Measurements from ENCODE around the gene IL24.

IL24 gene

DNA sequence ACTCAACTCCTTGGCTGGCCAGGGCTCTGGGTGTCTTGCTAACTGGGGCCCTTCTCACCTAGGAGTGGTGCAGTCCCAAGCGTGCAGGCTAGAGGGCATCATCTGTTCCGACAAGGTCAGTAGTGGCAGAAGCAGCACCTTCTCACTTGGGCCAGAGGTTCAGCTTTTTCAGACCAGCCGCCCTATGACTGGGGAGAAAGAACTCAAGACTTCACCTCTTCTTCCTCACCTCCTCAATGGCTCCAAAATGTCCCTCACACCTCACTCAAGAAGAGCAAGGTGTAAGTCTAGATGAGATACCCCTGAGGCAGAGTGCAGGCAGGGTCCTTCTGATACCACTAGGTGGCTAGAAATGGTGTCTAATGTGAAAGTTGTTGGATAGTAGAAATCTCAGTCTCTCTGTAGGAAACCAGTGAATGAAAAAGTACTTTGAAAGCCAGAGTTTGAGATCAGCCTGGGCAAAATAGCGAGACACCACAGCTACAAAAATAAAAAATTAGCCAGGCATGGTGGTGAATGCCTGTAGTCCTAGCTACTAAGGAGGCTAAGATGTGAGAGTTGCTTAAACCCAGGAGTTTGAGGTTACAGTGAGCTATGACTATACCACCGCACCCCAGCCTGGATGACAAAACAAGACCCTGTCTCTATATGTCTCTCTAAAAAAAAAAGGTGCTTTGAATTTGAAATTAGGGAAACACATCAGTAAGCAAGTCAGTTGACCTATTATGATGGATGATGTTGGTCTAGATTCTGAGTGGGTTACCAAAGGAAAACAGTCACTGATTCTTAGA is 40.4 kb upstream of the IL24 start:
- no peak for TF ChIP-seq POLR2AphosphoS5 (IDR thresholded peaks at IDR 0.05; ENCODE audit: borderline replicate concordance, low read depth, low read length)
- TF ChIP-seq FOXP2 (optimal IDR thresholded peaks at IDR 0.05; ENCODE audit: control extremely low read depth, extremely low read length, insufficient read depth) = no peak
- no peak for TF ChIP-seq EZH2 (IDR thresholded peaks at IDR 0.05)
- Histone ChIP-seq H3K27ac (no peak overlapping the region), H3K4me3 (no peak overlapping the region), H3K36me3 (ENCODE audit: insufficient read depth, low read length) (no peaks in the 10 kb centered on the region), H3K9ac (ENCODE audit: insufficient read length) (no peak overlapping the region), H3K9me3 (ENCODE audit: low read depth, low read length) (no peaks in the 10 kb centered on the region)
- DNase-seq (ENCODE audit: low read depth, low spot score) = no peak

DNA sequence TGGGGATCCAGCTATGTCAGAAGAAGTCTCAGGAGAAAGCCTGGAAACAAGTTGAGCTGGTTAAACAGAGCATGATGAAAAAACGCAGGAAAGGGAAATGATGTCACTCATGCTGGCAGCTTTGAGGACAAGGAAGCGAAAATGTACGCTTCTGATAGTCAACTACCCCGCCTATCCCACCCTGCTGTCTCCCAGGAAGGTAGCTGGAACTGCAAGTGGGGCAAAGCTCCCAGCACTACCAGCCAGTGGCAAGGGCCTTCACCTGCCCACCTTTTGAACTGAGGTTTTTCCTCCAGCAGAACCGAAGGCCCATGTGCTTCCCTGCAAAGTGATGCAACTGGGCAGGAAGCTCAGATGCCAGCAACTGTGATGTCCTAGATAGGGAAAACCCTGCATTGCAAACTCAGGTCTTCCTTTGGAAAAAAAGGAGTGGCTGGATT is 38.1 kb upstream of the IL24 start:
- H3K27ac ChIP-seq = no peak overlapping the region
- no peak for TF ChIP-seq POLR2AphosphoS5 (IDR thresholded peaks at IDR 0.05; ENCODE audit: borderline replicate concordance, low read depth, low read length)
- no peak for TF ChIP-seq EZH2 (IDR thresholded peaks at IDR 0.05)
- no peak for TF ChIP-seq FOXP2 (optimal IDR thresholded peaks at IDR 0.05; ENCODE audit: control extremely low read depth, extremely low read length, insufficient read depth)
- DNase-seq (ENCODE audit: low read depth, low spot score) = no peak

DNA sequence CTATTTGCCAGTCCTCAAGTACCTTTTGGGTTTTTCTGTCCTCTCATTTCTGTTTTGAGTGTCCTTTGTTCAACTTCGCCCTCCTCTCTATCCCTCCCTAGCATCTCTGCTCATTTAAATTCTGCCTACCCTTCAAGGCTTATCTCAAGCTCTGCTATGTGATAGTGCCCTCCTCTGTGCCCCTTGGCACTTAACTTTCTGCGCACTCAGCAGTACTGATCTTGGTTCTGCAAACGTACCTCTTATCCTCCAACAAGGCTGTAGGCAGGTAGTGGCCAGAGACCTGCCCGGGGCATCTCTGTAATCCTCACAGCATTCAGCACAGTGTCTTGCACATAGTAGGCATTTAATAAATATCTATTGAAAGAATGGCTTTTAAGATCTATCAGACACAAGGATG is 37.1 kb upstream of the IL24 start:
- no peak overlapping the region for H3K27ac ChIP-seq
- no peak for DNase-seq (ENCODE audit: low read depth, low spot score)
- H3K36me3 ChIP-seq (ENCODE audit: insufficient read depth, low read length) = no peaks in the 10 kb centered on the region
- no peaks in the 10 kb centered on the region for H3K9me3 ChIP-seq (ENCODE audit: low read depth, low read length)
- H3K4me3 ChIP-seq = no peak overlapping the region
- TF ChIP-seq EZH2 (IDR thresholded peaks at IDR 0.05) (no peak), FOXP2 (optimal IDR thresholded peaks at IDR 0.05; ENCODE audit: control extremely low read depth, extremely low read length, insufficient read depth) (no peak), POLR2AphosphoS5 (IDR thresholded peaks at IDR 0.05; ENCODE audit: borderline replicate concordance, low read depth, low read length) (no peak)
- no peak overlapping the region for H3K9ac ChIP-seq (ENCODE audit: insufficient read length)

More for the DNA sequence above, 38.1 kb upstream of the IL24 start:
- Histone ChIP-seq H3K4me3 (no peak overlapping the region), H3K36me3 (ENCODE audit: insufficient read depth, low read length) (no peaks in the 10 kb centered on the region), H3K9me3 (ENCODE audit: low read depth, low read length) (no peaks in the 10 kb centered on the region), H3K9ac (ENCODE audit: insufficient read length) (no peak overlapping the region)

DNA sequence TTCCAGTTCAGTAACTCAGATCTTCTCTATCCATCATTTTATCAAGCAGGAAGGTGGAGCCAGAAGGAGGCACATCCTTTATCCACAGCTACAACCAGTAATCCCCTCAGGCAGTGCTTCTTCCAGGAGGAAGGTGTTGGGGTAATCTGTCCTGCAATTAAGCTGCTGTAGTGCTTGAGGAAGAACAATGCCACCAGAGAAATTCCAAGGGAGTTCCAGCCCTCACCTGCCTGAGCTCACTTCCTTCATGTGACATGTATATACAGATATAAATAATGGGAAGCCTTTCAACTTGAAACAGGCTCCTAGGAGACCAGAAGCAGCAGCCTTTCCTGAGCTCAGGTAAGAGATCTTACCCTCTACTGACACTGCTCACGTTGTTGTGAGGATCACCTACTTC is 34.0 kb upstream of the IL24 start:
- Histone ChIP-seq H3K9me3 (ENCODE audit: low read depth, low read length) (no peaks in the 10 kb centered on the region), H3K4me3 (no peak overlapping the region), H3K27ac (no peak overlapping the region), H3K9ac (ENCODE audit: insufficient read length) (no peak overlapping the region), H3K36me3 (ENCODE audit: insufficient read depth, low read length) (no peaks in the 10 kb centered on the region)
- no peak for TF ChIP-seq FOXP2 (optimal IDR thresholded peaks at IDR 0.05; ENCODE audit: control extremely low read depth, extremely low read length, insufficient read depth)
- TF ChIP-seq EZH2 (IDR thresholded peaks at IDR 0.05) = no peak
- no peak for TF ChIP-seq POLR2AphosphoS5 (IDR thresholded peaks at IDR 0.05; ENCODE audit: borderline replicate concordance, low read depth, low read length)
- DNase-seq (ENCODE audit: low read depth, low spot score) = no peak

DNA sequence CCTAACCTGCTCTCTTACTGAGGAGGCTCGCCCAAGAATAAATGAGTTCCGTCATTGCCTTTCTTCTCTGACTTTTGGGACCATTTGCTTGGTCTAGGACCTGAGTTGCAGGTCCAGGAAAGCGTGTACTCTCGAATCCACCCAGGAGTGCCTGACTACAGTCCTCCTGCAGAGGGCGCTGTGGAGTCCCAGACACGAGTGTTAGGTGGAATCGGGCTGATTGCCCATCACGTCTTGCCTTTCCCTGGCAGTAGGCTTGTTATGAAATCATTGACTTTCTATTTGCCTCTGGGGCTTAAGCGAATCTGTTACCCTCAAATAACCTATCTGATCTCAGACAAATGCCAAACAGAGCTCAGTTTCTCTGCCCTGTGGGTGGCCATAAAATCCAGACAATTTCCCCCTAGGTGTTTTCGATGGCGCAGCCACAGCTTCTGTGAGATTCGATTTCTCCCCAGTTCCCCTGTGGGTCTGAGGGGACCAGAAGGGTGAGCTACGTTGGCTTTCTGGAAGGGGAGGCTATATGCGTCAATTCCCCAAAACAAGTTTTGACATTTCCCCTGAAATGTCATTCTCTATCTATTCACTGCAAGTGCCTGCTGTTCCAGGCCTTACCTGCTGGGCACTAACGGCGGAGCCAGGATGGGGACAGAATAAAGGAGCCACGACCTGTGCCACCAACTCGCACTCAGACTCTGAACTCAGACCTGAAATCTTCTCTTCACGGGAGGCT is 32.1 kb upstream of the IL24 start, which contains the start of gene IL20:
Gene IL20 (plus strand): TSS at position 685 of the 733 bp plus-strand sequence. CDS start 230 bp downstream, outside the sequence.
- Histone ChIP-seq H3K9ac (ENCODE audit: insufficient read length) (no peak within 1 kb of the TSS), H3K36me3 (ENCODE audit: insufficient read depth, low read length) (no peaks in the 10 kb centered on the region), H3K9me3 (ENCODE audit: low read depth, low read length) (no peaks in the 10 kb centered on the region), H3K27ac (no peak within 1 kb of the TSS), H3K4me3 (no peak within 1 kb of the TSS)
- TF ChIP-seq POLR2AphosphoS5 (IDR thresholded peaks at IDR 0.05; ENCODE audit: borderline replicate concordance, low read depth, low read length) (no peak), FOXP2 (optimal IDR thresholded peaks at IDR 0.05; ENCODE audit: control extremely low read depth, extremely low read length, insufficient read depth) (no peak), EZH2 (IDR thresholded peaks at IDR 0.05) (no peak)
- peak; percentile 39 for DNase-seq (ENCODE audit: low read depth, low spot score)

DNA sequence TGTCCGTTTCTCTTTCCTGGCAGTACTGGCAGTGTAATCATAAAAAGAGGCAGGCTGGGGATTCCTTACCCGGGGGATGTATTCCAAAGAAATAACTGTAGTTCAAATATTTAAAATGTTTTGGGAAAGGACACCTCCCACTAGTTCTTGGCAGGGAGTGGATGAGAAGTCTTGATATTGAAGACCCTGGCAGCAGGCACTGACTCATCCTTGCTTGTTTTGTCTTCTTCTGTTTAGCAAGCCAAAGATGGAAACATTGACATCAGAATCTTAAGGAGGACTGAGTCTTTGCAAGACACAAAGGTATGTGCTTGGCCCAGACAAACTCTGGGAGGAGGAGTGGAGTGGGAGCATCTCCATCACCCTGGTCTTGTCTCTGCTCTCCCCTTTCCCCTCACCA is 31.2 kb upstream of the IL24 start:
- Histone ChIP-seq H3K9me3 (ENCODE audit: low read depth, low read length) (no peaks in the 10 kb centered on the region), H3K4me3 (no peak overlapping the region), H3K27ac (no peak overlapping the region), H3K9ac (ENCODE audit: insufficient read length) (no peak overlapping the region), H3K36me3 (ENCODE audit: insufficient read depth, low read length) (no peaks in the 10 kb centered on the region)
- DNase-seq (ENCODE audit: low read depth, low spot score) = no peak
- TF ChIP-seq FOXP2 (optimal IDR thresholded peaks at IDR 0.05; ENCODE audit: control extremely low read depth, extremely low read length, insufficient read depth) = no peak
- TF ChIP-seq POLR2AphosphoS5 (IDR thresholded peaks at IDR 0.05; ENCODE audit: borderline replicate concordance, low read depth, low read length) = no peak
- no peak for TF ChIP-seq EZH2 (IDR thresholded peaks at IDR 0.05)

DNA sequence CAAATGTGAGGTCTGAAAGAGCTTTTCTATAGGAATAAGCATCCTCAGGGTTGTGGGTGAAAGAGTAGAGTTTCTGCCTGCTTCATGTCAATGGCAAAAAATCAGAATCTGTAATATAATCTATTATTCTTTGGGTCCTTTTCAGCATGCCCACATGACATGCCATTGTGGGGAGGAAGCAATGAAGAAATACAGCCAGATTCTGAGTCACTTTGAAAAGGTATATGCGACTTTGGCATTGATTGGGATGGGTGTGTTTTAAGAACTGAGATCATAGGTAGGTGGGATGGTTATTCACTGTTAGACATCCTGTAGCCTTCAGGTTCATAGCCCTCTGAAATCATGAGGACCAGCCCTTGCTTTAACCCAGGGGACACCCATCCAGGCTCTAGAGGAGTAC is 30.0 kb upstream of the IL24 start:
- H3K4me3 ChIP-seq = no peak overlapping the region
- no peak for DNase-seq (ENCODE audit: low read depth, low spot score)
- no peak overlapping the region for H3K9ac ChIP-seq (ENCODE audit: insufficient read length)
- H3K36me3 ChIP-seq (ENCODE audit: insufficient read depth, low read length) = no peaks in the 10 kb centered on the region
- H3K27ac ChIP-seq = no peak overlapping the region
- TF ChIP-seq POLR2AphosphoS5 (IDR thresholded peaks at IDR 0.05; ENCODE audit: borderline replicate concordance, low read depth, low read length) = no peak
- H3K9me3 ChIP-seq (ENCODE audit: low read depth, low read length) = no peaks in the 10 kb centered on the region

DNA sequence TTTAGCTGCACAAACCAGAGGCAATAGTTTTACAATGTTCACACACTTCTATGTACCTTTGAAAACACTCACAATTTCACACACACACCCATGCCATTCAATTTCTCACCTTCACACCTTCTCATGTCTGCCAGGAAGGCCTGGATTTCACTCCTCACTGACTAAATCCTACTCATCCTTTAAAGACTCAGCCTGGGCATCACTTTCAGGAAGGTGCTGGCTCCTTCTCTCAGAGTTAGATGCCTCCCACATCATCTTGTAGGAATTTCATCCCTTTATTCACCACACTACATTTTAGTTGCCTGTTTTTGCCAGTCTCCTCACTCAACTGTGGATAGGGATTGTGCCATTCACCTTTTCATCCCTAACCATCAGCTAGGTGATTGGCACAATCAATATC is 29.5 kb upstream of the IL24 start:
- Histone ChIP-seq H3K9me3 (ENCODE audit: low read depth, low read length) (no peaks in the 10 kb centered on the region), H3K36me3 (ENCODE audit: insufficient read depth, low read length) (no peaks in the 10 kb centered on the region), H3K9ac (ENCODE audit: insufficient read length) (no peak overlapping the region), H3K27ac (no peak overlapping the region), H3K4me3 (no peak overlapping the region)
- DNase-seq (ENCODE audit: low read depth, low spot score) = no peak
- no peak for TF ChIP-seq POLR2AphosphoS5 (IDR thresholded peaks at IDR 0.05; ENCODE audit: borderline replicate concordance, low read depth, low read length)
- TF ChIP-seq EZH2 (IDR thresholded peaks at IDR 0.05) = no peak
- TF ChIP-seq FOXP2 (optimal IDR thresholded peaks at IDR 0.05; ENCODE audit: control extremely low read depth, extremely low read length, insufficient read depth) = no peak

All from SK-N-MC (cell line).